GM12801 (cell line): Measurements from ENCODE around the gene LRRC4C.

Experiments
- TF ChIP-seq, protein P1 (sequence below): IDR thresholded peaks from one replicate; pipeline ENCODE4 v1.5.1; 2011; ENCODE audit warnings: control low read depth; ENCODE audit not compliant: insufficient read length; ENCODE audit errors: extremely low read depth

The LRRC4C gene

GRCh38 chr11:41451011-41451410 is 8.4 kb downstream of the LRRC4C start:
- TF ChIP-seq, protein P1, sequence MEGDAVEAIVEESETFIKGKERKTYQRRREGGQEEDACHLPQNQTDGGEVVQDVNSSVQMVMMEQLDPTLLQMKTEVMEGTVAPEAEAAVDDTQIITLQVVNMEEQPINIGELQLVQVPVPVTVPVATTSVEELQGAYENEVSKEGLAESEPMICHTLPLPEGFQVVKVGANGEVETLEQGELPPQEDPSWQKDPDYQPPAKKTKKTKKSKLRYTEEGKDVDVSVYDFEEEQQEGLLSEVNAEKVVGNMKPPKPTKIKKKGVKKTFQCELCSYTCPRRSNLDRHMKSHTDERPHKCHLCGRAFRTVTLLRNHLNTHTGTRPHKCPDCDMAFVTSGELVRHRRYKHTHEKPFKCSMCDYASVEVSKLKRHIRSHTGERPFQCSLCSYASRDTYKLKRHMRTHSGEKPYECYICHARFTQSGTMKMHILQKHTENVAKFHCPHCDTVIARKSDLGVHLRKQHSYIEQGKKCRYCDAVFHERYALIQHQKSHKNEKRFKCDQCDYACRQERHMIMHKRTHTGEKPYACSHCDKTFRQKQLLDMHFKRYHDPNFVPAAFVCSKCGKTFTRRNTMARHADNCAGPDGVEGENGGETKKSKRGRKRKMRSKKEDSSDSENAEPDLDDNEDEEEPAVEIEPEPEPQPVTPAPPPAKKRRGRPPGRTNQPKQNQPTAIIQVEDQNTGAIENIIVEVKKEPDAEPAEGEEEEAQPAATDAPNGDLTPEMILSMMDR = no peak

- TF ChIP-seq, protein P1 = no peak
These were observed 9.9 kb downstream of the LRRC4C start for GRCh38 chr11:41449483-41450050.

GRCh38 chr11:41446566-41446965 is 12.9 kb downstream of the LRRC4C start:
- TF ChIP-seq, protein P1 = no peak

- TF ChIP-seq, protein P1 = no peak
These were observed 13.3 kb downstream of the LRRC4C start for GRCh38 chr11:41446107-41446506.

DNA sequence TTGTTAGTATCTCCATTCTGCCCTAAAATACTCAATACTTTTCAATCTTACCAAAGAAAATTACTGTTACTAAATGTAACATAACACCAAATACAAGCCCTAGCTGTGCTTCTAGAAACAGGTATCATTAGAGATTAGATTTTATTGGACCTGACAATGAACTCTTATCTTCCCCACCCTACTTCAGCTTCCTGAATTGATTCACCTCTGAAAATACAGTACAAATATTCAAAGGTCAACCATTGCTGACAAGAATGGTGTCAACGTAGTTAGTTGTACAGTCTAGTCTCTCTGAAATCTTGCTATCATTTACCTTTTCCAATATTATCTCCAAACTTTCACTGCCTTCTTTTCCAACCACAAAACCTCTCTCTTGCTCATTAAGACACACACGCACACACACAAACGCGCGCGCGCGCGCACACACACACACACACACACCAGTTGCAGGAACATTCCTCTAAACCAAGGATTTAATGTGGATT is 22.4 kb downstream of the LRRC4C start:
- TF ChIP-seq, protein P1 = no peak

DNA sequence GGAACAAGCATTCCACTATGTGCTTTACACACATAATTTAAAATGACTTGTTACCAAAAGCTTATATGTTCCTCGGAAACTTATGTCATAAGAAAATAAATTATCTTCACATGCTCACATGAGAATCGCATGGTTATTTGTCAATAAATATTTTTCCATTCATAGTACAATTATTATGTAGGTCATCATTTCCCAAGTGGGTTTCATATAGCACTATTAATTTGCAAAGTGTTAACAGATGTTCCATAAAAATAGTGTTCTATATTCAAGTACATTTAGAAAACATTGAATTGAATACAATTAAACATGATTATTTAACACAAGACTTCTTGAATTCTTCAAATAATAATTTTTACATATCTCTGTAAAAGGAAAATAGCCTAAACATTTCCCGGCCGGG is 23.9 kb downstream of the LRRC4C start:
- TF ChIP-seq, protein P1 = no peak

GRCh38 chr11:41431784-41432183 is 27.7 kb downstream of the LRRC4C start:
- TF ChIP-seq, protein P1 = no peak
